Fibroblast of villous mesenchyme (primary cell): ENCODE results near the gene ELF1. TPM values are rescaled to one million over a fixed set of nuclear protein-coding genes. Genes with fewer than 3 reads are reported as not detected.
"Not testable (repeated sequence)": the region's sequence is repeated elsewhere in the genome, so short reads cannot be mapped to it uniquely, and the experiment has no call there.

Source experiments
- DNase-seq: peaks from one replicate; pipeline ENCODE4 v3.0.0-alpha.2; 2010; ENCODE audit warnings: low read depth
- H3K4me3 ChIP-seq: 2 replicates; pipeline ENCODE4 v1.5.1; 2011; ENCODE audit warnings: low read depth, mild to moderate bottlenecking, low read length
- total RNA-seq: library from RNA; depleted of rRNA; stranded (reverse); fragments of >200 nt; gene quantifications from 2 replicates; pipeline ENCODE4 v1.2.3, GENCODE V29; 2012
- TF ChIP-seq, protein P1 (sequence below): IDR thresholded peaks from 2 replicates; pipeline ENCODE4 v1.5.1; 2012; ENCODE audit warnings: low read depth, mild to moderate bottlenecking, low read length; ENCODE audit not compliant: insufficient read depth

The ELF1 gene
- total RNA-seq, 1 donor = 43.6 TPM

DNA sequence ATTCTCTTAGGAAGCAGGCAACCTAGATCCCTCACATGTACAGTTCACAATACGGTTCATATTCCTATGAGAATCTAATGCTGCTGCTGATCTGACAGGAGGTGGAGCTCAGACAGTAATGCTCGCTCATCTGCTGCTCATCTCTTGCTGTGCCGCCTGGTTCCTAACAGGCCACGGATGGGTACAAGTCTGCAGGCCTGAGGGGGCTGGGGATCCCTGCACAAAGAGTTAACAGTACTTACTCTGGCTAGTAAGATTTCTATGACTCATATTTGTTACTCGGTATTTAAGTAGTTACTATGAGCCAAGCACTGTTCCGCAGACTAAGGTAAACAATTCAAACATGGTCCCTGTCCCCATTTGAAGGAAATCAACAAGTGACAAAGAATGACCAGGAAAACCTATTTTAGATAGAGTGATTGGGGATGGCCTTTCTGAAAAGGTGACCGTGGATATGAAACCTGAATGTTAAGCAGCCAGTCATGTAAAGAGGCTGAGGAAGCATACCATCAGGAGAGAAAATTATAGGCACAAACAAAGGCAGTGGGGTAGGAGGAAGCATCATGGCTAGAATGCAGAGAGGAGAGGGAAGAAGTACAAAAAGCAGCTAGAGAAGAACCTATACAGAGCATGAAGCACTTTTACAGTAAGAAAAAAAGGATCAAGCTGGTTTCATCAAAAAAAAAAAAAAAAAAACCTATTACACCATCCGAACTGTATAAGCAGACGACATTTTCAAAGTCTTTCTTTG lies 21.6 kb upstream of the ELF1 start:
- no peak for DNase-seq
- H3K4me3 ChIP-seq = no peak overlapping the region
- TF ChIP-seq, protein P1, sequence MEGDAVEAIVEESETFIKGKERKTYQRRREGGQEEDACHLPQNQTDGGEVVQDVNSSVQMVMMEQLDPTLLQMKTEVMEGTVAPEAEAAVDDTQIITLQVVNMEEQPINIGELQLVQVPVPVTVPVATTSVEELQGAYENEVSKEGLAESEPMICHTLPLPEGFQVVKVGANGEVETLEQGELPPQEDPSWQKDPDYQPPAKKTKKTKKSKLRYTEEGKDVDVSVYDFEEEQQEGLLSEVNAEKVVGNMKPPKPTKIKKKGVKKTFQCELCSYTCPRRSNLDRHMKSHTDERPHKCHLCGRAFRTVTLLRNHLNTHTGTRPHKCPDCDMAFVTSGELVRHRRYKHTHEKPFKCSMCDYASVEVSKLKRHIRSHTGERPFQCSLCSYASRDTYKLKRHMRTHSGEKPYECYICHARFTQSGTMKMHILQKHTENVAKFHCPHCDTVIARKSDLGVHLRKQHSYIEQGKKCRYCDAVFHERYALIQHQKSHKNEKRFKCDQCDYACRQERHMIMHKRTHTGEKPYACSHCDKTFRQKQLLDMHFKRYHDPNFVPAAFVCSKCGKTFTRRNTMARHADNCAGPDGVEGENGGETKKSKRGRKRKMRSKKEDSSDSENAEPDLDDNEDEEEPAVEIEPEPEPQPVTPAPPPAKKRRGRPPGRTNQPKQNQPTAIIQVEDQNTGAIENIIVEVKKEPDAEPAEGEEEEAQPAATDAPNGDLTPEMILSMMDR = no peak

DNA sequence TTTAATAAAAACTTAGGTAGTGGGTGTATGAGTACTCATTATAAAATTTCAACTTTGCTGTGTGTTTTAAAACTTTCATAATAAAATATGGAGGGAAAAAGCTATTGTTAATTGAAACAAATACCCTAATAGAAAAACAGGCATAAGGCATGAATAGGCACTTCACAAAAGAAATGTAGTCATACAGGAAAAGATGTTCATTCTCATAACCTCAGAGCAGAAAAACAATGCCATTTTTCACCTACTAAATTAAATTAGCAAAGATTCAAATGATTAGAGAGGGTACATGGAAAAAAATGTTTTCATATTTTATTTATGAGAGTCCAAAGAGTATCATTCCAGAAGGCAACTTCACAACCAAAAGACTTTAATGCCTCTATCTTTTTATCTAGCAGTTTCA lies 20.6 kb upstream of the ELF1 start:
- no peak overlapping the region for H3K4me3 ChIP-seq
- TF ChIP-seq, protein P1 = no peak
- DNase-seq = no peak

DNA sequence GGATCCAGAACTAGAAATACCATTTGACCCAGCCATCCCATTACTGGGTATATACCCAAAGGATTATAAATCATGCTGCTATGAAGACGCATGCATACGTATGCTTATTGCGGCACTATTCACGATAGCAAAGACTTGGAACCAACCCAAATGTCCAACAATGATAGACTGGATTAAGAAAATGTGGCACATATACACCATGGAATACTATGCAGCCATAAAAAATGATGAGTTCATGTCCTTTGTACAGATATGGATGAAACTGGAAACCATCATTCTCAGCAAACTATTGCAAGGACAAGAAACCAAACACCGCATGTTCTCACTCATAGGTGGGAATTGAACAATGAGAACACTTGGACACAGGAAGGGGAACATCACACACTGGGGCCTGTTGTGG lies 17.4 kb upstream of the ELF1 start:
- not testable (repeated sequence) for H3K4me3 ChIP-seq, DNase-seq

DNA sequence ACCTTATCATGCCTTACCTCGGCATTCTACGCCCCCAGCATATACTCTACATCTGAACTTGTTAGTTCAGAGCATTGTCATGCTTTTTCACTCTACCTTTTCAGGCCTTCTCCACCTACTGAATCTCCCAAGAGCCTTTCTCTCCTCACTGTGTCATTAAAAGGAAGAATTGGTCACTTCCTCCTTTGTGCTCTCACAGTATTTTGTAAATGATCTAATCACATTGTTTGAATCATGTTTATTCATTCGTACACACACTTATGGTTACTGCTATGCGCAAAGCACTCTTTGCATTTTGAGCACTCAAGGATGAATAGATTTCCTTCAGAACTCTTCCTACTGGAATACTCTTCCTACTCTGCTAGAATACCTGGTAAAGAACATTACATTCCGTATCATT lies 15.8 kb upstream of the ELF1 start:
- H3K4me3 ChIP-seq = no peak overlapping the region
- no peak for DNase-seq
- TF ChIP-seq, protein P1 = no peak

DNA sequence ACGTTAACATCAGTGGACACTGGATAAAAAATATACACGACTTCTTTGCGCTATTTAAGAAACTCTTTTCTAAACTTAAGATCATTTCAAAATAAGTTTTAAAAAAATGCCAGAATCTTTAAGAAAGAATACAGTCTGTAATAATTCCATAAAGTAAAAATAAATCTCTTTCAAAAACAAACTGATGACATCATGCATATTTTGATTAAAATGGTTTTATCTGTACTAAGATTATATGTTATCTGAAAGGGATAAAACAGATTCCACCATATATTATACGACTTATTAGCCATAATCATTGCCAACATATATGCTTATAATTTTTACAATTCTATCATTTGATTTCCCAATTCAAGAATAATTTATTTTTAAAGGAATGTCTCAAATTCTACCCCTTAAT lies 15.3 kb upstream of the ELF1 start:
- DNase-seq = no peak
- H3K4me3 ChIP-seq = no peak overlapping the region
- TF ChIP-seq, protein P1 = no peak

DNA sequence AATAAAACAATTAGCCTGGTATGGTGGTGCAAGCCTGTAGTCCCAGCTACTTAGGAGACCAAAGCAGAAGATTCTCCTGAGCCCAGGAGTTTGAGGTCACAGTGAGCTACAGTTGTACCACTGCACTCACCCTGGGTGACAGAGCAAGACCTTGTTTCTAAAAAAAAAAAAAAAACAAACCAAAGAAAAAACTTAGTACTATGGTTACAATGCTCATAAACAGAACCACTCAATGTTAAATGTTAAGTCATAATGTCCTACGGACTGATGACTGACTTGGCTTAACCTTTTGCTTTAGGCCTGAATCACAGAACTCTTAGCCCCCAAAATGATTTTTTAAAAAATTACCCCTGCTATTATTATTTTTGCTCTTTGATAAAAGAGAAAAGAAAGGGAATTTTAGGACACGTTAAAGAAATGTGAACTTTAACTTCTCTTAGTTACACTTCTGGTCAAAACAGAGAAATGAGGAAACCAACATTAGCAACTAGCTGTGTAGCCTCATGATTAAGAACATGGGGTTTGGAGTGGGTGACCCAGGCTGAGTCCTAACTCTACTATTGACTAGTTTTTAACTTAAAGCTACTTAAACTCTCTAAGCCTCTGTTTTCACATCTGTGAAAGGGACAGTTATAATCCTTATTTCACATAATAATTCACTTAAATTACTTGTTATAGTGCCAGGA lies 13.7 kb upstream of the ELF1 start:
- DNase-seq = no peak
- H3K4me3 ChIP-seq = no peak overlapping the region
- TF ChIP-seq, protein P1 = no peak

DNA sequence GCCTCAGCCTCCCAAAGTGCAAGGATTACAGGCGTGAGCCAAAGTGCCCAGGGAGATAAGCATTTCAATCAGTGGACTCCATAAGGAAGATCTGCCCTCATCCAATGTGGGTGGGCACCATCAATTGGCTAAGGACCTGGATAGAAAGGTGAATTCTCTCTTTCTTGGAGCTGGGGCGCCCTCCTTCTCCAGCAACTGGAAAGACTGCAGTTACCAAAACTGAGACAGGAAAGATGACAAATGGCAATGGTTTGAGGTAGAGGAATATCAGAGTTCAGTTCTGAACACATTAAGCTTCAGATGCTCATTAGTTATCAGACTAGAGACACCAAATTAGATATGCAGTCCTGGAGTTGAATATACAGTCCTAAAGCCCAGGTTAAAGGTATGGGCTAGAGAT lies 10.5 kb upstream of the ELF1 start:
- H3K4me3 ChIP-seq = no peak overlapping the region
- TF ChIP-seq, protein P1 = no peak
- DNase-seq = no peak
